Measurements from ENCODE around the gene SLC12A7.

The SLC12A7 gene

GRCh38 chr5:1045960-1046560 lies 65.8 kb downstream of the SLC12A7 start:
- no peak for TF ChIP-seq CTCF (IDR thresholded peaks at IDR 0.05)

- no peak for TF ChIP-seq CTCF (IDR thresholded peaks at IDR 0.05)
Measured at GRCh38 chr5:1044117-1044516, 67.7 kb downstream of the SLC12A7 start.

- no peak for TF ChIP-seq CTCF (IDR thresholded peaks at IDR 0.05)
Measured at GRCh38 chr5:1043327-1043726, 68.5 kb downstream of the SLC12A7 start.

GRCh38 chr5:1042626-1043025 lies 69.2 kb downstream of the SLC12A7 start:
- TF ChIP-seq CTCF (IDR thresholded peaks at IDR 0.05): no peak

- TF ChIP-seq CTCF (IDR thresholded peaks at IDR 0.05): no peak
Measured at GRCh38 chr5:1041225-1042143, 70.4 kb downstream of the SLC12A7 start.

GRCh38 chr5:1040571-1040970 lies 71.3 kb downstream of the SLC12A7 start:
- no peak for TF ChIP-seq CTCF (IDR thresholded peaks at IDR 0.05)

- TF ChIP-seq CTCF (IDR thresholded peaks at IDR 0.05): no peak
Measured at GRCh38 chr5:1039706-1040260, 72.1 kb downstream of the SLC12A7 start.
